ENCODE results near the gene SLC2A3.
"Not testable (repeated sequence)": the region's sequence is repeated elsewhere in the genome, so short reads cannot be mapped to it uniquely, and the experiment has no call there.

- not testable (repeated sequence) for TF ChIP-seq MYC (IDR thresholded peaks at IDR 0.05; ENCODE audit: low read depth, low read length); MYC (CRISPR knock-in tag; IDR thresholded peaks at IDR 0.05; ENCODE audit: borderline replicate concordance, low read depth); FOXP1 (CRISPR knock-in tag; IDR thresholded peaks at IDR 0.05); BCLAF1 (IDR thresholded peaks at IDR 0.05; ENCODE audit: borderline replicate concordance in 1 of 2, control insufficient read depth in 1 of 2, low read depth in 2 of 2, low read length in 1 of 2); POLR2A (conservative IDR thresholded peaks at IDR 0.05); RBM22 (IDR thresholded peaks at IDR 0.05; ENCODE audit: low read depth, low read length, poor library complexity, severe bottlenecking); ZNF274 (IDR thresholded peaks at IDR 0.05; ENCODE audit: borderline replicate concordance, low read depth, low read length); NCOA2 (IDR thresholded peaks at IDR 0.05; ENCODE audit: partially characterized antibody in 2 of 2); ATF3 (IDR thresholded peaks at IDR 0.05); ATF3 (CRISPR knock-in tag; conservative IDR thresholded peaks at IDR 0.05); KLF6 (CRISPR knock-in tag; IDR thresholded peaks at IDR 0.05; ENCODE audit: borderline replicate concordance); ZNF324 (CRISPR knock-in tag; IDR thresholded peaks at IDR 0.05); ESRRA (IDR thresholded peaks at IDR 0.05; ENCODE audit: borderline replicate concordance, low read depth); PHB (CRISPR knock-in tag; IDR thresholded peaks at IDR 0.05); ETV6 (IDR thresholded peaks at IDR 0.05; ENCODE audit: borderline replicate concordance in 1 of 2, low read depth in 2 of 2, low read length in 1 of 2); ETV6 (CRISPR knock-in tag; IDR thresholded peaks at IDR 0.05; ENCODE audit: borderline replicate concordance)
- TF ChIP-seq, protein P1, sequence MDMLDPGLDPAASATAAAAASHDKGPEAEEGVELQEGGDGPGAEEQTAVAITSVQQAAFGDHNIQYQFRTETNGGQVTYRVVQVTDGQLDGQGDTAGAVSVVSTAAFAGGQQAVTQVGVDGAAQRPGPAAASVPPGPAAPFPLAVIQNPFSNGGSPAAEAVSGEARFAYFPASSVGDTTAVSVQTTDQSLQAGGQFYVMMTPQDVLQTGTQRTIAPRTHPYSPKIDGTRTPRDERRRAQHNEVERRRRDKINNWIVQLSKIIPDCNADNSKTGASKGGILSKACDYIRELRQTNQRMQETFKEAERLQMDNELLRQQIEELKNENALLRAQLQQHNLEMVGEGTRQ (CRISPR knock-in tag; IDR thresholded peaks at IDR 0.05) = not testable (repeated sequence)
Measured at GRCh38 chr12:7950230-7950943, 14.4 kb upstream of the SLC2A3 start.

Measured in K562 (cell line).